Endothelial cell of umbilical vein (primary cell): ENCODE measurements around the gene ZNF273. TPM values are rescaled to one million over a fixed set of nuclear protein-coding genes. Genes with fewer than 3 reads are reported as not detected.

Experiments
- BruUV-seq: library from RNA; stranded (reverse); fragments of 400-500 nt; replicated peaks from 2 replicates; lab custom pipeline; 2021; lab: Mats Ljungman, UMichigan
- CTCF ChIA-PET: fragments of 300-600, 350-600 bp; sonication (Branson Sonifier 250); formaldehyde crosslinking; loops from one replicate; lab custom pipeline; 2021; ENCODE audit warnings: antibody characterized with exemption, inconsistent platforms; lab: Charles Lee
- POLR2A ChIA-PET: fragments of 300-600, 350-600 bp; sonication (Branson Sonifier 250); formaldehyde crosslinking; loops from one replicate; lab custom pipeline; 2021; ENCODE audit warnings: antibody characterized with exemption, inconsistent platforms; lab: Charles Lee
- DNase-seq: peaks from one replicate; pipeline ENCODE4 v3.0.0-alpha.2; 2011; ENCODE audit warnings: low read depth, low spot score
- FAIRE-seq: peaks from 2 replicates; lab custom pipeline; 2011; peaks lifted over from hg19 to GRCh38; lab: Jason Lieb, UNC
- H2AFZ ChIP-seq: 2 replicates; pipeline ENCODE4 v1.6.0; 2012; ENCODE audit warnings: low read depth, low read length, control low read depth, inconsistent platforms
- H3K27ac ChIP-seq: 2 replicates; pipeline ENCODE4 v1.5.1; 2011; ENCODE audit warnings: low read depth, mild to moderate bottlenecking, control low read depth, low read length, moderate library complexity; ENCODE audit not compliant: insufficient read depth
- H3K27me3 ChIP-seq, 2 experiments: 2 replicates each; pipeline versions ENCODE4 v1.6.0 to v1.6.1; 2011; ENCODE audit warnings: low read length in 2 of 2, mixed read lengths in 1 of 2; ENCODE audit not compliant: control insufficient read depth in 2 of 2, insufficient read depth in 2 of 2
- H3K36me3 ChIP-seq, 2 experiments: 2 replicates in 1 of 2; 3 replicates in 1 of 2; pipeline ENCODE4 v1.5.1; 2011; ENCODE audit warnings: low read length in 2 of 2, mild to moderate bottlenecking in 1 of 2, moderate library complexity in 1 of 2; ENCODE audit not compliant: control insufficient read depth in 2 of 2, insufficient read depth in 2 of 2; ENCODE audit errors: extremely low read depth in 1 of 2
- H3K4me1 ChIP-seq: 3 replicates; pipeline ENCODE4 v1.5.1; 2011; ENCODE audit warnings: mild to moderate bottlenecking, low read length; ENCODE audit not compliant: control insufficient read depth, insufficient read depth; ENCODE audit errors: extremely low read depth
- H3K4me2 ChIP-seq: 2 replicates; pipeline ENCODE4 v1.6.1; 2011; ENCODE audit warnings: low read length, control low read depth, mixed read lengths; ENCODE audit not compliant: insufficient read depth
- H3K4me3 ChIP-seq, 3 experiments: fragments of 200-600 bp in 1 of 3; sonication (generic), shearing (Covaris generic) in 1 of 3; replicated peaks in 1 of 3; 2 replicates each; pipeline ENCODE4 v1.5.1; 2011 to 2016; ENCODE audit warnings: control low read depth in 3 of 3, low read length in 3 of 3, mild to moderate bottlenecking in 2 of 3, inconsistent platforms in 1 of 3, low read depth in 1 of 3, moderate library complexity in 1 of 3; ENCODE audit not compliant: insufficient read depth in 1 of 3
- H3K79me2 ChIP-seq: 2 replicates; pipeline ENCODE4 v1.6.0; 2012; ENCODE audit warnings: low read length, inconsistent platforms; ENCODE audit not compliant: control insufficient read depth, insufficient read depth
- H3K9ac ChIP-seq: replicated peaks from 2 replicates; pipeline ENCODE3; 2011; ENCODE audit warnings: low read length, control low read depth; ENCODE audit not compliant: insufficient read depth; ENCODE audit errors: extremely low read depth
- H3K9me1 ChIP-seq: replicated peaks from 3 replicates; pipeline ENCODE4 v1.6.0; 2011; ENCODE audit warnings: mild to moderate bottlenecking, low read length; ENCODE audit not compliant: control insufficient read depth, insufficient read depth; ENCODE audit errors: extremely low read depth
- H3K9me3 ChIP-seq: replicated peaks from 2 replicates; pipeline ENCODE4 v1.5.1; 2012; ENCODE audit warnings: low read length, inconsistent platforms; ENCODE audit not compliant: control insufficient read depth, insufficient read depth
- H4K20me1 ChIP-seq: replicated peaks from 2 replicates; pipeline ENCODE3; 2011; ENCODE audit warnings: mild to moderate bottlenecking, low read length; ENCODE audit not compliant: control insufficient read depth, insufficient read depth; ENCODE audit errors: extremely low read depth
- EZH2 ChIP-seq: IDR thresholded peaks from 2 replicates; pipeline ENCODE4 v1.6.1; 2012; ENCODE audit warnings: borderline replicate concordance, low read depth, mild to moderate bottlenecking, moderate library complexity, low read length, inconsistent platforms; ENCODE audit not compliant: severe bottlenecking
- FOS ChIP-seq: IDR thresholded peaks from 2 replicates; pipeline ENCODE4 v1.6.1; 2011; ENCODE audit warnings: mild to moderate bottlenecking, low read length, moderate library complexity, borderline replicate concordance; ENCODE audit not compliant: insufficient read depth
- GATA2 ChIP-seq: IDR thresholded peaks from 2 replicates; pipeline ENCODE4 v1.7.0; 2011; ENCODE audit warnings: low read depth, mild to moderate bottlenecking, moderate library complexity, mixed read lengths, low read length; ENCODE audit not compliant: insufficient read length, insufficient read depth
- JUN ChIP-seq: IDR thresholded peaks from 2 replicates; pipeline ENCODE4 v1.6.1; 2011; ENCODE audit warnings: borderline replicate concordance, low read depth; ENCODE audit not compliant: insufficient read length, insufficient read depth
- MYC ChIP-seq: IDR thresholded peaks from one replicate; pipeline ENCODE4 v1.6.1; 2011; ENCODE audit warnings: mild to moderate bottlenecking, low read depth, low read length
- POLR2A ChIP-seq: IDR thresholded peaks from 2 replicates; pipeline ENCODE4 v1.6.1; 2012; ENCODE audit warnings: low read depth, mild to moderate bottlenecking, control low read depth, low read length
- POLR2AphosphoS5 ChIP-seq: IDR thresholded peaks from 2 replicates; pipeline ENCODE4 v1.6.1; 2012; ENCODE audit warnings: low read depth, mild to moderate bottlenecking, control low read depth, low read length, moderate library complexity; ENCODE audit not compliant: insufficient read depth
- dilution Hi-C: fragments of 300-500 bp; cut with MboI; formaldehyde crosslinking; loops from one replicate; pipeline ENCODE4 v1.15.0; 2019; ENCODE audit warnings: low sequenced_read_pairs; ENCODE audit not compliant: extremely low pct_ligation_motif_present
- intact Hi-C: fragments of 100-400 bp; cut with micrococcal nuclease; formaldehyde crosslinking; loops from one replicate; pipeline ENCODE4 v1.10.0; 2022
- polyA plus RNA-seq, 4 experiments: library from polyadenylated mRNA; depleted of rRNA in 3 of 4; stranded (reverse) in 3 of 4; unstranded in 1 of 4; fragments of >200 nt; gene quantifications; 2 replicates each; pipeline versions ENCODE4 v1.2.1 to v1.2.3, GENCODE V29; 2011 to 2012; ENCODE audit warnings: missing spikeins in 1 of 4
- total RNA-seq: library from RNA; stranded (reverse); gene quantifications from 2 replicates; pipeline ENCODE4 v1.2.3, GENCODE V29; 2021
- TF ChIP-seq, protein P1 (sequence below), 2 donors: IDR thresholded peaks; 1 replicate in 1 of 2; 2 replicates in 1 of 2; pipeline ENCODE4 v1.5.1; 2011; ENCODE audit warnings: low read length in 2 of 2, mild to moderate bottlenecking in 2 of 2, moderate library complexity in 2 of 2, control low read depth in 1 of 2, inconsistent platforms in 1 of 2, low read depth in 1 of 2; ENCODE audit not compliant: insufficient read depth in 1 of 2; ENCODE audit errors: extremely low read depth in 1 of 2
- TF ChIP-seq, protein P2 (sequence below): IDR thresholded peaks from 2 replicates; pipeline ENCODE4 v1.6.1; 2011; ENCODE audit not compliant: insufficient read depth, insufficient read length

The ZNF273 gene
- total and polyA plus RNA-seq, 2 donors (not counting 3 experiments of a cell fraction or from before 2014, with no cell fraction given): 1.4 to 4.1 TPM

DNA sequence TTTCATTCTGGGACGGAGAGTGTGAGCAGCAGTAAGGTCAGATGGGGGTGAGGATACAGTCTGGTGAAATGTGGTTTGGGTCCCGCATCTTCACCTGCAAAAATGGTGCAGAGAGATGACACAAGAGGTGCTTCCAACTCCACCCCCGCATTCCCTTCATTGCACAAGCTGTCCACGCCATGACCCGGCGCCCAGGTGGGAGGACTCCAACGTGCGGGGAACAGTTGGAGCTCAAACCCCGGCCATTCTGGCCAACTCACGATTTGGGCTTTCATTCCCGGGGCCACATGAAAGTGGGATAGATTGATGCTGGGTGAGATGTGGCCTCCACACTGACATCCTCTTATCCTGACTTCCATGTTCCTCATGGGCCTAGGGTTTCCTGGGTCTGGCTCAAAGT is 34.6 kb upstream of the ZNF273 start:
- H3K4me2 ChIP-seq: no peak overlapping the region
- H3K9ac ChIP-seq: no peak overlapping the region
- H3K4me3 ChIP-seq: no peak overlapping the region
- no peak overlapping the region for H2AFZ ChIP-seq
- ChIA-PET POLR2A (no interaction called here), CTCF (no interaction called here)
- no peaks in the 10 kb centered on the region for H3K27me3 ChIP-seq
- BruUV-seq: no TSS peak
- intact Hi-C loops (no loop called here), dilution Hi-C loops (no loop called here)
- H3K79me2 ChIP-seq: no peaks in the 10 kb centered on the region
- H4K20me1 ChIP-seq: no peaks in the 10 kb centered on the region
- TF ChIP-seq EZH2 (no peak), JUN (no peak), FOS (no peak), MYC (no peak), POLR2A (no peak), GATA2 (no peak), POLR2AphosphoS5 (no peak)
- TF ChIP-seq, protein P1, sequence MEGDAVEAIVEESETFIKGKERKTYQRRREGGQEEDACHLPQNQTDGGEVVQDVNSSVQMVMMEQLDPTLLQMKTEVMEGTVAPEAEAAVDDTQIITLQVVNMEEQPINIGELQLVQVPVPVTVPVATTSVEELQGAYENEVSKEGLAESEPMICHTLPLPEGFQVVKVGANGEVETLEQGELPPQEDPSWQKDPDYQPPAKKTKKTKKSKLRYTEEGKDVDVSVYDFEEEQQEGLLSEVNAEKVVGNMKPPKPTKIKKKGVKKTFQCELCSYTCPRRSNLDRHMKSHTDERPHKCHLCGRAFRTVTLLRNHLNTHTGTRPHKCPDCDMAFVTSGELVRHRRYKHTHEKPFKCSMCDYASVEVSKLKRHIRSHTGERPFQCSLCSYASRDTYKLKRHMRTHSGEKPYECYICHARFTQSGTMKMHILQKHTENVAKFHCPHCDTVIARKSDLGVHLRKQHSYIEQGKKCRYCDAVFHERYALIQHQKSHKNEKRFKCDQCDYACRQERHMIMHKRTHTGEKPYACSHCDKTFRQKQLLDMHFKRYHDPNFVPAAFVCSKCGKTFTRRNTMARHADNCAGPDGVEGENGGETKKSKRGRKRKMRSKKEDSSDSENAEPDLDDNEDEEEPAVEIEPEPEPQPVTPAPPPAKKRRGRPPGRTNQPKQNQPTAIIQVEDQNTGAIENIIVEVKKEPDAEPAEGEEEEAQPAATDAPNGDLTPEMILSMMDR (IDR thresholded peaks at IDR 0.05; ENCODE audit: extremely low read depth in 1 of 2, insufficient read depth in 1 of 2, low read depth in 1 of 2, low read length in 2 of 2): no peak
- TF ChIP-seq, protein P2, sequence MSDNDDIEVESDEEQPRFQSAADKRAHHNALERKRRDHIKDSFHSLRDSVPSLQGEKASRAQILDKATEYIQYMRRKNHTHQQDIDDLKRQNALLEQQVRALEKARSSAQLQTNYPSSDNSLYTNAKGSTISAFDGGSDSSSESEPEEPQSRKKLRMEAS: no peak
- no peak overlapping the region for H3K27ac ChIP-seq
- no peaks in the 10 kb centered on the region for H3K9me1 ChIP-seq
- H3K4me1 ChIP-seq: no peaks in the 10 kb centered on the region
- no peaks in the 10 kb centered on the region for H3K36me3 ChIP-seq
- peaks cover 3% of the 10 kb centered on the region for H3K9me3 ChIP-seq
- FAIRE-seq (no peak), DNase-seq (no peak)
